ENCODE measurements around the gene ZFHX3. TPM values are rescaled to one million over a fixed set of nuclear protein-coding genes. Genes with fewer than 3 reads are reported as not detected.

Gene ZFHX3, protein sequence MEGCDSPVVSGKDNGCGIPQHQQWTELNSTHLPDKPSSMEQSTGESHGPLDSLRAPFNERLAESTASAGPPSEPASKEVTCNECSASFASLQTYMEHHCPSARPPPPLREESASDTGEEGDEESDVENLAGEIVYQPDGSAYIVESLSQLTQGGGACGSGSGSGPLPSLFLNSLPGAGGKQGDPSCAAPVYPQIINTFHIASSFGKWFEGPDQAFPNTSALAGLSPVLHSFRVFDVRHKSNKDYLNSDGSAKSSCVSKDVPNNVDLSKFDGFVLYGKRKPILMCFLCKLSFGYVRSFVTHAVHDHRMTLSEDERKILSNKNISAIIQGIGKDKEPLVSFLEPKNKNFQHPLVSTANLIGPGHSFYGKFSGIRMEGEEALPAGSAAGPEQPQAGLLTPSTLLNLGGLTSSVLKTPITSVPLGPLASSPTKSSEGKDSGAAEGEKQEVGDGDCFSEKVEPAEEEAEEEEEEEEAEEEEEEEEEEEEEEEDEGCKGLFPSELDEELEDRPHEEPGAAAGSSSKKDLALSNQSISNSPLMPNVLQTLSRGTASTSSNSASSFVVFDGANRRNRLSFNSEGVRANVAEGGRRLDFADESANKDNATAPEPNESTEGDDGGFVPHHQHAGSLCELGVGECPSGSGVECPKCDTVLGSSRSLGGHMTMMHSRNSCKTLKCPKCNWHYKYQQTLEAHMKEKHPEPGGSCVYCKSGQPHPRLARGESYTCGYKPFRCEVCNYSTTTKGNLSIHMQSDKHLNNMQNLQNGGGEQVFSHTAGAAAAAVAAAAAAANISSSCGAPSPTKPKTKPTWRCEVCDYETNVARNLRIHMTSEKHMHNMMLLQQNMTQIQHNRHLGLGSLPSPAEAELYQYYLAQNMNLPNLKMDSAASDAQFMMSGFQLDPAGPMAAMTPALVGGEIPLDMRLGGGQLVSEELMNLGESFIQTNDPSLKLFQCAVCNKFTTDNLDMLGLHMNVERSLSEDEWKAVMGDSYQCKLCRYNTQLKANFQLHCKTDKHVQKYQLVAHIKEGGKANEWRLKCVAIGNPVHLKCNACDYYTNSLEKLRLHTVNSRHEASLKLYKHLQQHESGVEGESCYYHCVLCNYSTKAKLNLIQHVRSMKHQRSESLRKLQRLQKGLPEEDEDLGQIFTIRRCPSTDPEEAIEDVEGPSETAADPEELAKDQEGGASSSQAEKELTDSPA (N-terminal part only)
- total RNA-seq, result 2.8 and 3.0 TPM in 2 replicates

GRCh38 chr16:73047536-73048291 is at the start of gene ZFHX3:
TSS of gene ZFHX3 (minus strand) at chr16:73048128. CDS start at chr16:72960145, 87,983 bp downstream.

